Adipose tissue (tissue), 3 donors: Measurements from ENCODE around the gene FXYD3. TPM values are rescaled to one million over a fixed set of nuclear protein-coding genes. Genes with fewer than 3 reads are reported as not detected.

ENCODE experiments used
- H3K27ac ChIP-seq: one replicate; pipeline ENCODE4 v1.5.1; 2013; ENCODE audit warnings: low read depth, low read length
- WGBS, 3 donors: extraction: QIAGEN DNeasy Blood & Tissue Kit; methylation state at CpG; one replicate each; pipeline ENCODE4 v1.1.7; 2013; 5-methylcytosine and 5-hydroxymethylcytosine counted together
- polyA plus RNA-seq, 3 donors: library from polyadenylated mRNA; stranded (reverse); fragments of 200-250 nt; gene quantifications; one replicate each; pipeline ENCODE4 v1.2.3, GENCODE V29; 2013
- donor health status: healthy with polysubstance abuse.
- donor health status: Bipolar disorder and iron deficiency.
- donor health status: healthy.

Gene FXYD3
- polyA plus RNA-seq, 3 donors, result 8.0 to 39.4 (median 33.6) TPM

DNA sequence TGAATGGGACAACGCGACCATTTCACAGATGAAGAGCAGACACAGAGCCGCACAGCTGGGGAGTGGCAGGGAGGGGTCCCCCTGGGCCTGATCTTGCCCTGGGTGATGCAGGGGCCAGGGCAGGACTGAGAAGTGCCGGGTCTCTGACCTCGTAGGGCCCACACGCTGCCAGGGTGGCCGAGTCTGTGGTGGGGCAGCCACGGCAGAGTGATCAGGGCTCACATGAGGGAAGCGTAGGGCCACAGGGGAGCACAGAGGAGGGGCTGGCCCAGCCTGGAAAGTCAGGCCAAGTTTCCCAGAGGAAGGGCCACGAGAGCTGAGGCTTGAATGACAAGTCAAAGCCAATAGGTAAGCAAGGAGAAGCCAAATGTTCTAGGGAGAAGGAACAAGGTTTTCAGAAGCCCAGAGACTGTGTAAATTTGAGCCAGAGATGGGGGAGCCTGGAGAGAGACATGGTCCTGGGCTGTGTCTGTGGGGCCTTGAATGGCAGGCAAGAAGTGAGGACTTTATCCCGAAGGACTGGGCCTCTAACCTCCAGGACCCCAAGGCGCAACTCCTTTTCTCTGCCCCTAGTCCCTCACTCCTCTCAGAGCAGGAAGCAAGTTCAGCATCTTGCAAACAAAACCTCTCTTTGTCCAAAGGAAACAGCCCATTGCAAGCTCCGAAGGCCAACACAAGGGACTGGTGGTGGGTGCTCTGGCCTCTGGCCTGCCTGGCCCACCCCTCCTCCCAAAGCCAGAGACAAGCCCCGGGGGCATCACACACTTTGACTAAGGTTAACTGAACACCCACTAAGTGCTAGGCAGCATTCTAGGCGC, 31.7 kb upstream of the FXYD3 start:
- 74 to 88% (median 85%) methylated on average over 15 of the region's 15 CpGs for WGBS, 3 donors
- H3K27ac ChIP-seq, result no peak overlapping the region

DNA sequence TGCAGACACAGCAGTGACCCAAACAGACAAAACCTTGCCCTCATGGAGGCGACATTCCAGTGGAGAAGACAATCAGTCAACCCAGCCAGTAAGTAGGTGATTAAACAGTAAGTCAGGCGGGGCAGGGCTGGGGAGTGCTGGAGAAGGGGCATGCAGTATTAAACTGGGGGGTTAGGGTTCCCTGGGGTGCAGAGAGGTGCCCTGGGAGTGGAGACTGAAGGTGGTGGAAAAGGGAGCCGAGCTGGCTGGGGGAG, 31.2 kb upstream of the FXYD3 start:
- H3K27ac ChIP-seq, result no peak overlapping the region
- 87 to 90% (median 89%) methylated on average over 3 of the region's 3 CpGs for WGBS, 3 donors

DNA sequence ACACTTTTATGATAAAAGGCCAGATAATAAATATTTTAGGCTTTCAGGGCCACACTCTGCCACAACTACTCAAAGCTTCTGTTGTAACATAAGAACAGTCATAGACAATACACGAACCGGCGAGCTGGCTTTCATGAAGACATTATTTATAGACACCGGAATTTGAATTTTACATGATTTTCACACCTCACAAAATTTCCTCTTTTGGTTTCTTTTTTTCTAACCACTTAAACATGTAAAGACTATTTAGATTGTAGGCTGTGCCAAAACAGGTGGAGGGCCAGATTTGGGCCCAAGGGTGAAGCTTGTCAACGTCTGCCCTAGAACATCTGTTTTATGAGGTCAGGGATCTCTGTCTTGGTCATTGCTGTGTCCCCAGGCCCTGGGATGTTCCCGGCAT, 29.7 kb upstream of the FXYD3 start:
- WGBS, 3 donors, result 71 to 75% (median 72%) methylated on average over 6 of the region's 6 CpGs
- H3K27ac ChIP-seq, result no peak overlapping the region

DNA sequence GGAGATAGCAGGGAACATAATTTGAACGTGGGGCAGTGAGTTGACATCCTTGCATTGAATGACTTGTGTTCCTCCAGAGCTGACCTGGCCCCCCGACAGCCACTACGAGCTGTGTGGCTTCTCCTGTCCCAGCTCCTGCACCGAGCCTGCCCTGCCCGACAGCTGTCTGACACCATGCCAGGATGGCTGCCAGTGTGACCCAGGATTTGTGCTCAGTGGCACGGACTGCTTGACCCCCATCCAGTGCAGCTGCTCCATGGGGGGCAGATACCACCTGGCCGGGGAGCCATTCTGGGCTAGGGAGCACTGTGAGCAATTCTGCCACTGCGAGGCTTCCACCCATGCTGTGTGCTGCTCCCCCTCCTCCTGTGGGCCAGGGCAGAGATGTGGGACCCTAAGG, 29.2 kb upstream of the FXYD3 start:
- WGBS, 3 donors, result 75 to 82% (median 82%) methylated on average over 8 of the region's 8 CpGs
- H3K27ac ChIP-seq, result no peak overlapping the region

DNA sequence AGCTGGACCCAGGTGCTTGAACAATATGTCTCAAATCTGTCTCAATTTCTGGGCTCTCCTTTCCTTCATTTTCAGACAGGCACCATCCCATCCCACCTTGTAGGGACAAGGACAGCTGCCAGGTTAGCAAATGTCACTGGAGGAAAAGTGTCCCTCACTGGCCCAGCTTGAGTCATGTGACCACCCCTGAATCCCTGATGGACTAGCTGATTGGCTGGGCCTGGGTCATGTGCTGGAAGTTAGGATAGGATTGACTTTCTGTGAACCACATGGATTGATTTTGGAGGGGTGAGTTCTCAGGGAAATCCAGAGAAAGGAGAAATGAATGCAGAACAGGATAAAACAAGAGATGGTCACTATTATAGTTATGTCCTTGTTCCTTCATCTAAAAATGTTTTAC, 28.2 kb upstream of the FXYD3 start:
- H3K27ac ChIP-seq, result no peak overlapping the region

DNA sequence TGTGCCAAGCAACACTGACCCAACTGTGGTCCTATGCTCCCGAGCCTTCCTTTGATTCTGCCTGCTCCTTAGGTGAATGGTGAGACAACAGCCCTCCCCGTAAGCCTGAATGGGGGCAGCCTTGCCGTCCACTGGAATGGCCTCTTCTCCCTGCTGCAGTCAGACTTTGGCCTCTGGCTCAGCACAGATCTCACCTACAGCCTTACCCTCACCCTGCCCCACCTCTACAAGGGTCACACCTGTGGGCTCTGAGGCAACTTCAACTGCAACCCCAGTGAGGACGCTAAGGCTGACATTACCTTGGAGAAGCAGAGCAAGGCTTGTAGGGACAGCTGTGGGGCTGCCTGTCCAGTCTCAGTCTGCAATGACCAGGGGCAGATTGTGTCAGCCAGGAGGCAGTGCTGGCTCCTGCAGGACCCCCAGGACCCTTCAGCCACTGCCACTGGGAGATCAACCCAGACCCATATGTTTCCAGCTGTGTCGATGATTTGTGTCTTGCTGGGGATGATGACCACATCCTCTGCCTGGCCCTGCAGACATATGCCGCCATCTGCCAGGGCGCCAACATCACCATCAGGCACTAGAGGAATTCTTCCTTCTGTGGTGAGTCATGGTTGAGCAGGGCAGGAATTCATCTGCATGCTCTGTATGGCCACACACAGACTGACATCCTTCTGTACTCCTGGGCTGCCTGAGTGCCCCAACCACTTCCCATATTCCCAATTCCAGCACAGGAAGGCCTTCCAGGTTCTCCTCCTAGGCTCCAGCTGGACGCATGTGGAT, 27.3 kb upstream of the FXYD3 start:
- WGBS, 3 donors, result 74 to 84% (median 76%) methylated on average over 8 of the region's 8 CpGs
- H3K27ac ChIP-seq, result no peak overlapping the region

DNA sequence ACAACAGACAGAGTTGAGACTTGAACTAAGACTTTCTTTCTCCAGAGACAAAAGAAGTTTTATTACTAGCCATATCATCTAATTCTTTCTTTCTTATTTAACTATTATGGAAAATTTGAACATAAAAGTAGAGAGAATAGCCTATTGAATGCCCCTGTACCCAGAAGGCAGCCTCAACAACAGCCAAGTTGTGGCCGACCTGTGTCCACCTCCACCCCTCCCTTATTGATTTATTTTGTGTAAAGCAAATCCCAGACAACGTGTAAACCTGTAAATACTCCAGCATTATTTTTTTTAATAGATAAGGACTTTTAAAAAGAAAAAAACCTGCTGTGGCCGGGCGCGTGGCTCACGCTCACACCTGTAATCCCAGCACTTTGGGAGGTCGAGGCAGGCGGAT, 26.1 kb upstream of the FXYD3 start:
- H3K27ac ChIP-seq, result no peak overlapping the region
- WGBS, 3 donors, result 55 to 87% (median 83%) methylated on average over 8 of the region's 8 CpGs

DNA sequence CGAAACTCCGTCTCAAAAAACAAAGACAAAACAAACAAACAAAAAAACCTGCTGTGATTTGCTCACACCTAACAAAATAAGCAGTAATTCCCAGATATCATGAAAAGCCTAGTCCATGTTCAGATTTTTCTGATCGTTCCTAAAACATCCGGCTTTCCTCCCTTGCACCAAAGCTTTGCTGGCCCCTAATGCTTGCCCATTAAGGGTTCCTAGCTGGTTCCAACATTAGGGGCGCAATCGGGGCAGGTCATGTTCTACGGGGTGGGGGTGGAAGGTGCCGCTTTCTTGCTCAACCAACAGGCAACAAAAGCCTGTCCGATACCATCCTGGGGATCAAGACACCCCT, 25.5 kb upstream of the FXYD3 start:
- WGBS, 3 donors, result 22 to 36% (median 32%) methylated on average over 9 of the region's 9 CpGs
- no peak overlapping the region for H3K27ac ChIP-seq

DNA sequence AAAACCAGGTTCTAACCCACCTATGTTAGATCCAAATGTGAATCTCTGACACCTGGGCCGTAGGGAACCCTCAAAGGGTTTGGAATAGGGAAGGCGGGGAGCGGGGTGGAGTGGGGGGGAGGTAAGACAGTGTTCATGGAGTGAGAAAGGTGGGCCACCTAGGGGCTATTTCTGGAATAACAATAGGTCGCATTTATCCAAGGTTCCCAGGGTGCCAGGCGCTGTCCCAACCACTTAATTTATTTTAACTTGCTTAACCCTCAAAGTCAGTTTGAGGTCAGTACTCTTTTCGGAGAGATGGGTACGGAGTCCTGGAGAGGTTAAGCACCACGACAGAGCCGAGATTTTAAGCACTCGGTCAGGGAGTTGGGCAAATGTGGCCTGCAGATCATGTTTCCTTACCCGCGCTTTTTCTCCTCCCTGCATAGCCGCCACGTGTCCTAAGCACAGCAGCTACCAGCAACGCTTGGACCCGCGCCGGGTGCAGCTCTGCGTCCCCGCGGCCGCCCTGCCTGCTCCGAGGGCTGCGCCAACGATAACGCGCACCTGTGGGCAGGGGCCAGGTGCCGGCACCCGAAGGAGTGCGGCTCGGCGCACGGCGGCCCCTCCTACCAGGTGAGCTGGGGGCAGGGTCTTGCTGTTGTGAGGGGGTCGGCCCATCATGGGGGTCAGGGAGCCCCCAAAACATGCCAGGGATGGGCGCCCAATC, 25.0 kb upstream of the FXYD3 start:
- WGBS, 3 donors, result 5 to 11% (median 10%) methylated on average over 36 of the region's 36 CpGs

DNA sequence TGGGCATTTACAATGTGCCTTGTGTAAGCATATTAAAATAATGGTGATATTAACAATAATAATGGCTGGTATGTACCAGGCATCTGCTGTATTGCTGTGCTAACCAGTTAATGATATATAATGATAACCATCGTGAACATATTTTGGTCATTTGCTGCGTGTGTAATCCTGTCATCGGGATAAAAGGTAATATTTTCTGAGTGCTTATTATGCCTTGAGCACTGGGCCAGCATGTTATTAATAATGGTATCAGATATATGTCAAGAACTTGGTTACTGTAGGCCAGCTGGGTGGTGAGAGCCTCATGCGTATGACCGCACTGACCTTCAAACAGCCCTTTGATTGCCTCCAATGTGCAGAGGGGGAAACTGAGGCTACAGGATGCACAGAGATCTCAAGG, 22.2 kb upstream of the FXYD3 start:
- 83 to 95% (median 94%) methylated on average over 5 of the region's 5 CpGs for WGBS, 3 donors

More for the DNA sequence above, 25.0 kb upstream of the FXYD3 start:
- no peak overlapping the region for H3K27ac ChIP-seq

DNA sequence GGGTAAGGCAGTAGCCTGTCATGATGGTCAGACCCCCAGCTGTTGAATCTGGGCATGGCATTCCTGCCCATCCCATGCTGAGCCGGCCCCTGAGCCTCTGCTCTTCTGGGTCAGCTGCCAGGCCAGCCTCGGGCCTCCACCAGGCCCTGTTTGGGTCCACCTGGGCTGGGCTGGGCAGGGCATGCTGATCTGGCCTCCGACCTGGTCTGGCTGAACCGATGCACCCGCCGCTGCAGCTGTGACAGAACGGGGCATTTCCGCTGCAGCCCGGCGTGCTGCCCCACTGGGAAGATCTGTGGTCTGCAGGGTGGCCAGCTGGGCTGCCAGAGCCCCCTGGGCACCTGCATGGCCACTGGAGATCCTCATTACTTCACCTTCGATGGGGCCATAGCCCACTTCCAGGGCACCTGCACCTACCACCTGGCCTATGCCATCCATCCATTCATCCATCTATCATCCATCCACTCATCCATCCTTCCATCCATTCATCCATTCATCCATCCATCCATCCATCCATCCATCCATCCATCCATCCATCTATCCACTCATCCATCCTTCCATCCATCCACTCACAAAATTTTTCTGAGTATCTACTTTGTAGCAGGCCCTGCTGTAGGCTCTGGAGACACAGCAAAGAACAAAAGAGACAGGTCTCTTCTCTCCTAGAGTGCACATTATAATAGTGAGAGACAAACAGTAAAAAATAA, 21.5 kb upstream of the FXYD3 start:
- WGBS, 3 donors, result 85 to 88% (median 85%) methylated on average over 10 to 11 of the region's 11 CpGs
- no peak overlapping the region for H3K27ac ChIP-seq

More for the DNA sequence above, 22.2 kb upstream of the FXYD3 start:
- H3K27ac ChIP-seq, result no peak overlapping the region

DNA sequence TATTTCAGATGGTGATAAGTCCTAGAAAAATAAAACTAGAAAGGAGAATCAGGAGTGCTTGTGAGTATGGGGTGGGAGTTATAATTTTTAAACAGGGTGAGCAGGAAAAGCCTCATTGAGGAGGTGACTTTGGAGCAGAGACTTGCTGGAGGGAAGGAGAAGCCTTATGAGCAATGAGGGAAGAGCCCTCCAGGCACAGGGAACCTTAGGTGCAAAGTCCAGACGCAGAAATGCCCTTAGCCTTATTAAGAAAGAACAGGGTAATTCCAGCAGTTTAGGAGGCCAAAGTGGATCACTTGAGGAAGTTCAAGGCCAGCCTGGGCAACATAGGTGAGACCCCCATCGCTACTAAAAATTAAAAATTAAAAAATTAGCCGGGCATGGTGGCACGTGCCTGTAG, 21.0 kb upstream of the FXYD3 start:
- H3K27ac ChIP-seq, result no peak overlapping the region
- 90 to 93% (median 92%) methylated on average over 4 of the region's 4 CpGs for WGBS, 3 donors

DNA sequence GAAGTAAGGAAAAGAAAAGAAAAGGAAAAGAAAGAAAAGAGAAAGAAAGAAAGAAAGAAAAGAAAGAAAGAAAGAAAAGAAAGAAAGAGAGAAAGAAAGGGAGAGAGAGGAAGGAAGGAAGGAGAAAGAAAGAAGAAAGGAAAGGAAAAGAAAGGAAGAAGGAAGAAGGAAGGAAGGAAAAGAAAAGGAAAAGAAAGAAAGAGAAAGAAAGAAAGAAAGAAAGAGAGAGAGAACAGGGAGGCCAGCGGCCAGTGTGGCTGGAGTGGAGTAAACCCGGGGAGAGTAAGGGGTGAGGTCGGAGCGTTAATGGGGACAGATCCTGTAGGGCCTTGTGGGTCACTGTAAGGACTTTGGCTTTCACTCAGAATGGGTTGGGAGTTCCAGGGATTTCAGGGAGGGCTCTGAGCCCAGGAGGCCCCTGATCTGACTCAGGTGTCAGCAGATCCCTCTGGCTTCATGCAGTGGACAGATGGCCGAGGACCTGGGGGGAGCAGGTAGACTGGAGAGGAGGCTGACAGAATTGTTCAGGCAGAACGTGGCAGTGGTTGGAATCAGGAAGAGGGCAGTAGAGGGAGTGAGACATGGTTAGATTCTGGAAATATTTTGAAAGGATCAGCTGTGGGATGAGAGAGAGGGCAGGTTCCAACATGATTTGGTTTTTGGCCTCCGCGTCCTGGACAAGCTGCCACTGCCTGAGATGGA, 19.8 kb upstream of the FXYD3 start:
- WGBS, 3 donors, result 71 to 77% (median 73%) methylated on average over 8 of the region's 8 CpGs
- H3K27ac ChIP-seq, result no peak overlapping the region

DNA sequence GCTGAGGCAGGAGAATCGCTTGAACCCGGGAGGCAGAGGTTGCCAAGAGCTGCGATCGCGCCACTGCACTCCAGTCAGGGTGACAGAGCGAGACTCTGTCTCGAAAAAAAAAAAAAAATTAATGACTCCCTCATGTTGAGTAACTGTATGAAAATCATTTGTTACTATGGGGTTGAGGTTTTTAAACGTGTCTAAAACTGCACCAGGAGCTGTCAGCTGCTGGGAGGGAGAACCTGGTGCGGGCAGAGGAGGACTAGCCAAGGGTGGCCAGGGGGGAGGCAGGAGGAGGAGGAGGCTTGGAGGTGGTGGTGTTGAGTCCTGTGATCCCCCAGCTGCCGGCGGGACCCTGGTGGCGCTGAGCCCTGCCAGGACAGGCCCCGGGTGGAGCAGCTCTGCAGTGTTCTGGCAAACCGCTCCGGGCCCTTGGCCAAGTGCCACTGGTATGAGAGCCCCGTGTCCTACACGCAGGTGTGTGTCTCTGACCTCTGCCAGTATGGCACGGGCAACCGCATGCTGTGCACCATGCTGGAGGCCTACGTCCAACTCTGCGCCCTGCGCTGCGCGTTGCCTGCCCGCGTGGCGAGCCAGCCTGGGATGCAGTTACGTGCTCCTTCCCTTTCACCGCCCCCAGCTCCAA, 17.1 kb upstream of the FXYD3 start:
- 48 to 83% (median 80%) methylated on average over 26 to 29 of the region's 29 CpGs for WGBS, 3 donors
- no peak overlapping the region for H3K27ac ChIP-seq

DNA sequence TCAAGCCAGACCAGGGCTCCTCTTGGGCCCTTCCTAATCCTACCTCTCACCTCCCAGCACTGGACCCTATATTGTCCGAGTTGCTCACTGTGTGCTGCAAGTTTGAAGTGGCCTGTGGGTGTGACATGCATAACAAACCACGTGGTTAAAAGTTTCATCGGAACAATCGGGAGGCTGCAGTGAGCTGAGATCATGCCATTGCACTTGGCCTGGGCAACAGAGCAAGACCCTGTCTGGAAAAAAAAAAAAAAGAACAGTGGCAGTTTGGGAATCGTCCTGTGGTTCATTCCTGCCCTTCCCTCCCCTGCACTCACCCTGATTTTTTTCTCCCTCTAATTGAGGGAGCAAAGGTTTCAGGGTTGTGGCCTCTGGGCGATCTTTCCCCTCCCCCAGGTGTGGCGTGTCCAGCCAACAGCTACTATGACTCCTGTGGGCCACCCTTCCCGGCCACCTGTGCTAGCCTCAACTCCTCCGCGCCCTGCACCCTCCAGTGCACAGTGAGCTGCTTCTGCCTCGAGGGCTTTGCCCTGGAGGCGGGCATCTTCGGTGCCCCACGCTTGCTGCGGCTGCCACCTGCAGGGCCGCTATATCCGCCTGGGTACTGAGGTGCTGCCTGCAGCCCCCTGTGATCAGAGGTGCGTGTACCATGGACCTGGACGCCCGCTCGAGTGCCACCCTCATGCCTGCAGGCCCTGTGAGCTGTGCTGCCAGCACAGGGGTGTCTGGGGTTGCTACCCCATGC, 16.3 kb upstream of the FXYD3 start:
- 85 to 90% (median 87%) methylated on average over 21 of the region's 21 CpGs for WGBS, 3 donors

DNA sequence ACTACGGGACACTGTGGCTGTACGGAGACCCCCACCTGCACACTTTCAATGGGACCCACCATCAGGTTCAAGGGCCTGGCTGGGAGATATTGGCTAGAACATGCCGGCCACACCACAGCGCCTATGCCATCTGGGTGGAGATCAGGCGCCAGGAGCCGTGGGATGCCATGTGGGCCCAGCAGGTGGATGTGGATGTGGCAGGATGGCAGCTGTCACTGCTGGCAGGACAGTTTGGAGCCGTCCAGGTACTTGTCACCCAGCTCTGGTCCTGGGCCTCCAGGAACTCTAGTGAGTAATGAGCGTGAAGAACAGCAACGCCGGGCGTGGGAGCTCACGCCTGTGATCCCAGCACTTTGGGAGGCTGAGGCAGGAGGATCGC, 15.7 kb upstream of the FXYD3 start:
- WGBS, 3 donors, result 91 to 95% (median 94%) methylated on average over 13 of the region's 13 CpGs
- no peak overlapping the region for H3K27ac ChIP-seq

More for the DNA sequence above, 16.3 kb upstream of the FXYD3 start:
- H3K27ac ChIP-seq, result no peak overlapping the region
